IMR-90 (cell line): ENCODE results near the gene LRRC8B.

ENCODE experiments used
- CTCF ChIP-seq: conservative IDR thresholded peaks from 2 replicates; pipeline ENCODE4 v1.5.1; 2012; ENCODE audit warnings: mild to moderate bottlenecking, low read depth, low read length, improper control_type of control experiment
- FOS ChIP-seq: fragments of 150-350 bp; IDR thresholded peaks from 2 replicates; pipeline ENCODE4 v1.6.1; 2016; ENCODE audit warnings: low read depth, low read length
- RAD21 ChIP-seq: IDR thresholded peaks from 2 replicates; pipeline ENCODE4 v1.6.1; 2012; ENCODE audit warnings: low read length, improper control_type of control experiment
- RCOR1 ChIP-seq: IDR thresholded peaks from 2 replicates; pipeline ENCODE4 v1.6.1; 2012; ENCODE audit warnings: mild to moderate bottlenecking, low read length, improper control_type of control experiment; ENCODE audit not compliant: insufficient replicate concordance
- TF ChIP-seq, protein P1 (sequence below): fragments of 150-350 bp; IDR thresholded peaks from 2 replicates; pipeline ENCODE4 v1.6.1; 2017; ENCODE audit warnings: mild to moderate bottlenecking, antibody characterized with exemption, low read length, low read depth

GRCh38 chr1:89633248-89633799, 108.7 kb downstream of the LRRC8B start:
- TF ChIP-seq, protein P1, sequence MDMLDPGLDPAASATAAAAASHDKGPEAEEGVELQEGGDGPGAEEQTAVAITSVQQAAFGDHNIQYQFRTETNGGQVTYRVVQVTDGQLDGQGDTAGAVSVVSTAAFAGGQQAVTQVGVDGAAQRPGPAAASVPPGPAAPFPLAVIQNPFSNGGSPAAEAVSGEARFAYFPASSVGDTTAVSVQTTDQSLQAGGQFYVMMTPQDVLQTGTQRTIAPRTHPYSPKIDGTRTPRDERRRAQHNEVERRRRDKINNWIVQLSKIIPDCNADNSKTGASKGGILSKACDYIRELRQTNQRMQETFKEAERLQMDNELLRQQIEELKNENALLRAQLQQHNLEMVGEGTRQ: no peak
- TF ChIP-seq CTCF (no peak), RAD21 (no peak), FOS (no peak), RCOR1 (no peak)
